Thyroid gland (tissue), 4 donors: ENCODE data around the gene KLHL25. TPM values are rescaled to one million over a fixed set of nuclear protein-coding genes. Genes with fewer than 3 reads are reported as not detected.

Experiments
- DNase-seq, 2 donors: peaks; one replicate each; pipeline ENCODE4 v3.0.0-alpha.2; 2019
- H3K27ac ChIP-seq, 3 donors: fragments of 200-600 bp; sonication (generic); 1 replicate in 2 of 3; 2 replicates in 1 of 3; pipeline ENCODE4 v1.5.1; 2016 to 2019; ENCODE audit warnings: mild to moderate bottlenecking in 1 of 3, moderate library complexity in 1 of 3
- H3K27me3 ChIP-seq: fragments of 200-600 bp; sonication (generic); one replicate; pipeline ENCODE4 v1.5.1; 2019
- H3K36me3 ChIP-seq, 2 donors: fragments of 200-600 bp; sonication (generic); one replicate each; pipeline ENCODE4 v1.5.1; 2016 to 2019
- H3K4me1 ChIP-seq, 2 donors: fragments of 200-600 bp; sonication (generic); one replicate each; pipeline ENCODE4 v1.5.1; 2017 to 2019
- H3K4me3 ChIP-seq, 3 donors: fragments of 200-600 bp; sonication (generic); replicated peaks in 1 of 3; 1 replicate in 2 of 3; 2 replicates in 1 of 3; pipeline ENCODE4 v1.5.1; 2016; ENCODE audit warnings: mild to moderate bottlenecking in 1 of 3
- H3K9me3 ChIP-seq: fragments of 200-600 bp; sonication (generic); one replicate; pipeline ENCODE4 v1.5.1; 2017
- POLR2A ChIP-seq, 2 donors: fragments of 450-650 bp; IDR thresholded peaks; one replicate each; pipeline ENCODE4 v1.6.1; 2017; ENCODE audit warnings: antibody characterized with exemption in 2 of 2, mild to moderate bottlenecking in 2 of 2, moderate library complexity in 1 of 2
- WGBS, 2 donors: methylation state at CpG; one replicate each; pipeline ENCODE4 v1.1.5; 2017; 5-methylcytosine and 5-hydroxymethylcytosine counted together
- intact Hi-C: fragments of 100-400 bp; cut with DNase I; formaldehyde crosslinking; loops from one replicate; pipeline ENCODE4 v1.15.1; 2023
- total RNA-seq, 4 donors: library from RNA; depleted of rRNA; stranded (reverse); fragments of >200 nt; gene quantifications; one replicate each; pipeline ENCODE4 v1.2.3, GENCODE V29; 2016
- TF ChIP-seq, protein P1 (sequence below), 6 experiments: fragments of 200-600 bp in 3 of 6; fragments of 450-650 bp in 3 of 6; sonication (generic) in 3 of 6; IDR thresholded peaks; one replicate each; pipeline ENCODE4 v1.5.1; 2016 to 2019; ENCODE audit warnings: antibody characterized with exemption in 6 of 6, mild to moderate bottlenecking in 2 of 6, inconsistent platforms in 1 of 6, moderate library complexity in 1 of 6

KLHL25 gene
- total RNA-seq, 4 donors from 2014 or later: 4.2 to 8.8 (median 4.8) TPM

DNA sequence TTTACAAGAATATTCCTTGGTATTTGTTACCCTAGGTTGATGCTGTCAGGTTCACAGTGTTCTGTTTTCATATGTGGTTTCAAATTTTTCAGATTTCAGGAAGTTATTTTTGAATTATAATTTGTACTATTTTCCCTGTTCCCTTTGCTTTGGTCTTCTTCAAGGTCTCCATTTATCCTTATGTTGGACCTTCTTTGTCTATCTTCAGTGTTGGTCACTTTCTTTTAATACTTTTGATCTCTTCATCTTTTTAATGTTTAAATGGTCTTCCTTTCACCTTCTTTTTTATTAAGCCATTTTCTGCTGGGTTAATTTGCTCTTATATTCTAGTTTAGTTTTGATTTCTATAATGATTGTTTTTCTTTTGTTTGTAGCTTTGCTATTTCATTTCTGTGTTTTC, 61.3 kb downstream of the KLHL25 start:
- no peak overlapping the region for H3K4me3 ChIP-seq
- H3K4me1 ChIP-seq: no peaks in the 10 kb centered on the region
- no peak for TF ChIP-seq POLR2A (IDR thresholded peaks at IDR 0.05)
- TF ChIP-seq, protein P1, sequence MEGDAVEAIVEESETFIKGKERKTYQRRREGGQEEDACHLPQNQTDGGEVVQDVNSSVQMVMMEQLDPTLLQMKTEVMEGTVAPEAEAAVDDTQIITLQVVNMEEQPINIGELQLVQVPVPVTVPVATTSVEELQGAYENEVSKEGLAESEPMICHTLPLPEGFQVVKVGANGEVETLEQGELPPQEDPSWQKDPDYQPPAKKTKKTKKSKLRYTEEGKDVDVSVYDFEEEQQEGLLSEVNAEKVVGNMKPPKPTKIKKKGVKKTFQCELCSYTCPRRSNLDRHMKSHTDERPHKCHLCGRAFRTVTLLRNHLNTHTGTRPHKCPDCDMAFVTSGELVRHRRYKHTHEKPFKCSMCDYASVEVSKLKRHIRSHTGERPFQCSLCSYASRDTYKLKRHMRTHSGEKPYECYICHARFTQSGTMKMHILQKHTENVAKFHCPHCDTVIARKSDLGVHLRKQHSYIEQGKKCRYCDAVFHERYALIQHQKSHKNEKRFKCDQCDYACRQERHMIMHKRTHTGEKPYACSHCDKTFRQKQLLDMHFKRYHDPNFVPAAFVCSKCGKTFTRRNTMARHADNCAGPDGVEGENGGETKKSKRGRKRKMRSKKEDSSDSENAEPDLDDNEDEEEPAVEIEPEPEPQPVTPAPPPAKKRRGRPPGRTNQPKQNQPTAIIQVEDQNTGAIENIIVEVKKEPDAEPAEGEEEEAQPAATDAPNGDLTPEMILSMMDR (IDR thresholded peaks at IDR 0.05): no peak
- H3K9me3 ChIP-seq: no peaks in the 10 kb centered on the region
- H3K27me3 ChIP-seq: no peaks in the 10 kb centered on the region
- no peak overlapping the region for H3K27ac ChIP-seq
- H3K36me3 ChIP-seq: peaks cover 57 to 71% of the 10 kb centered on the region in 2 donors
- no peak for DNase-seq
- intact Hi-C loops: loop anchor here (5.0 kb wide), 1 partner anchor 99 kb away; no protein-coding TSS in a partner anchor

DNA sequence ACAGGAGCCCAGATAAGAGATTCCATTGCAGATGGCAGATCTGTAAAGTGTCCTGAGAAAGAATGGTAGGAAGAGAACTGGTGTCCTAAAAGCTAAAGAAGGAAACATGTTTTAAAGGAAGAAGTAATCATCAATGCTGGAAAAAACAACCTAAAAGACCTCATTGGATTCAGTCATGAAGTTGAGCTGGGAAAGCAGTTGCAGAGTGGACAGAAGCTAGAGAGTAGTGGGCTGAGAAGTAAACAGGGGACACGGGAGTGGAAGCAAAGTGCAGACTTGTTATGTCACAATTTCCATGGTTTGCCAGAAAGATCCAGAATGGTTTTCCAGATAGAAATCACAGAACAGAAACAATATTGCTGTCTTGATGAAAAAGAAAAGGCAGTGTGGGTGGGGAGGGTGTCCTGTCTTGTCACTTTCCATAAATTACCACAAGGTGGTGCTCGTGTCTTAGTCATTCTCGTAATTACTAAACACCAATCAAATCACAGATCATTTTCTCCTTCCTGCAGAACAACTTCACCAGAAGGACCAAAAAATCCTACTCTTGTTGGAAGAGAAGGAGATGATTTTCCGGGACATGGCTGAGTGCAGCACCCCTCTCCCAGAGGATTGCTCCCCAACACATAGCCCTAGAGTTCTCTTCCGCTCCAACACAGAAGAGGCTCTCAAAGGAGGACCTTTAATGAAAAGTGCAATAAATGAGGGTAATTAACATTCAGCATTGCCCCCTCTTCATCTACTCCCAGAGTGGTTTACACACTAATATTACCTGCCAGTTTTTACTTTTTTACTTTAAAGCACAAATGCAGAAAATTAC, 64.5 kb downstream of the KLHL25 start:
- Histone ChIP-seq H3K36me3 (peaks cover 52 to 59% of the 10 kb centered on the region in 2 donors), H3K9me3 (no peaks in the 10 kb centered on the region), H3K27ac (peak overlapping the region in 2 of 3 donors; percentile 84 to 86), H3K4me3 (no peak overlapping the region), H3K27me3 (no peaks in the 10 kb centered on the region), H3K4me1 (peaks cover 11 to 23% of the 10 kb centered on the region in 2 donors)
- peak in 1 of 2 donors; percentile 30 for DNase-seq
- no peak for TF ChIP-seq POLR2A (IDR thresholded peaks at IDR 0.05)
- TF ChIP-seq, protein P1 (IDR thresholded peaks at IDR 0.05): peak; percentile 33 to 93 (median 78)
- 35 to 36% methylated on average over 5 of the region's 5 CpGs for WGBS, 2 donors
- intact Hi-C loops: loop anchor here (5.0 kb wide), 1 partner anchor 102 kb away; no protein-coding TSS in a partner anchor

DNA sequence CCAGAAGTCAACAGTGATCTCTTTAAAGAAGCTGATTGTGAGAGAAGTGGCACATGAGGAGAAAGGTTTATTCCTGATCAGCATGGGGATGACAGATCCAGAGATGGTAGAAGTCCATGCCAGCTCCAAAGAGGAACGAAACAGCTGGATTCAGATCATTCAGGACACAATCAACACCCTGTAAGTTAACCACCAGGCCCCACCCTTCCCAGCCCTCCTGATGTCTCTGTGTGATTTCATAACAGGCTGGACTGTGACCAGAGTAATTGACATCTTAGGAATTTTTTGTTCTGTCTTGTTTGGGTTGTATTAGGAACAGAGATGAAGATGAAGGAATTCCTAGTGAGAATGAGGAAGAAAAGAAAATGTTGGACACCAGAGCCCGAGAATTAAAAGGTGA, 67.7 kb downstream of the KLHL25 start:
- no peak for DNase-seq
- peak overlapping the region; percentile 45 to 86 (median 84) for H3K27ac ChIP-seq
- 84 to 88% methylated on average over 2 of the region's 2 CpGs for WGBS, 2 donors
- TF ChIP-seq, protein P1 (IDR thresholded peaks at IDR 0.05): no peak
- no peak for TF ChIP-seq POLR2A (IDR thresholded peaks at IDR 0.05)
- H3K4me1 ChIP-seq: peaks cover 29 to 45% of the 10 kb centered on the region in 2 donors
- H3K4me3 ChIP-seq: no peak overlapping the region
- H3K27me3 ChIP-seq: no peaks in the 10 kb centered on the region
- intact Hi-C loops: no loop called here
- H3K9me3 ChIP-seq: no peaks in the 10 kb centered on the region
- peaks cover 51 to 58% of the 10 kb centered on the region in 2 donors for H3K36me3 ChIP-seq

DNA sequence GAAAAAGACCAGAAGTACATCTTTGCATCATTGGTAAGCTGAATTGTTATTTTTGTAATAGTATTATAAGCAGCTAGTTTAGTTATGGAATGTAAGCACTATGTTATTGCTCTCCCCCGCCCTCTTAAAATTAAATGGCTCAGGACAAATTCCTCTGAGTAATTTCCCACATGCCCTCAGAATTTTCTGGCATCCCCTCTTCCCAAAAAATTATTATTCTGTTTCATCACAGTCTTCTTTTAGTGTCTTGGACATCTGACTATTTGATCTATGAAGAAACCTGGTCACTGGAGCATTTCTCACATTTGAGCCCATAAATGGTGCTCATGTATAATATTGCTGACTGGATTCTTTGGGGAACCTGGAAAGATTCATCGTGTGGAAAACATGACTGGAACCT, 68.3 kb downstream of the KLHL25 start:
- H3K4me1 ChIP-seq: peaks cover 29 to 45% of the 10 kb centered on the region in 2 donors
- no peaks in the 10 kb centered on the region for H3K9me3 ChIP-seq
- intact Hi-C loops: no loop called here
- 84 to 87% methylated on average over 2 of the region's 2 CpGs for WGBS, 2 donors
- no peak overlapping the region for H3K4me3 ChIP-seq
- peaks cover 52 to 60% of the 10 kb centered on the region in 2 donors for H3K36me3 ChIP-seq
- H3K27ac ChIP-seq: peak overlapping the region; percentile 45 to 86 (median 84)
- H3K27me3 ChIP-seq: no peaks in the 10 kb centered on the region
- DNase-seq: no peak
- TF ChIP-seq POLR2A (IDR thresholded peaks at IDR 0.05): no peak
- TF ChIP-seq, protein P1 (IDR thresholded peaks at IDR 0.05): no peak

DNA sequence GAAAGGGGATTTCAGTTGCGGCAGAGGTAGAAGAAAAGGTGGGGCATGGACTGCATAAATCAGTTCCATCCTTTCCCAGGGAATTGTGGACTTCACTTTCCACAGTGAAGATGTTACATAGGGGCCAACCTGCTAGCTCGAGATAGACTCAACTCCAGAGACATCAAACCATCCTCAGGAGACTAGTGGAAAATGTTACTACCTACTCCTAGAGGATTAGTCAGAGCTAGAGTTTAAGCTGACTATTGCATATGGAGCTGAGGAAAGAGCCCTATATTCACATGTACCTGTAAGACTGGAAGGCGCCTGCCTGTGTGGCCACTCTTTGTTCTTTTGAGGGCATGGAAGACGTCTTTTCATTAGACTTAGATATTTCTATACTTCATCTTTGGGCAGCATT, 69.2 kb downstream of the KLHL25 start:
- Histone ChIP-seq H3K4me3 (no peak overlapping the region), H3K36me3 (peaks cover 52 to 60% of the 10 kb centered on the region in 2 donors), H3K4me1 (peaks cover 29 to 45% of the 10 kb centered on the region in 2 donors), H3K27ac (peak overlapping the region; percentile 59 to 86 (median 84)), H3K27me3 (no peaks in the 10 kb centered on the region), H3K9me3 (no peaks in the 10 kb centered on the region)
- 92 to 93% methylated on average over 4 of the region's 4 CpGs for WGBS, 2 donors
- intact Hi-C loops: no loop called here
- TF ChIP-seq POLR2A (IDR thresholded peaks at IDR 0.05): no peak
- TF ChIP-seq, protein P1 (IDR thresholded peaks at IDR 0.05): no peak
- DNase-seq: no peak
